Endodermal cell (in vitro differentiated cells): ENCODE measurements around the gene PPFIA2. TPM values are rescaled to one million over a fixed set of nuclear protein-coding genes. Genes with fewer than 3 reads are reported as not detected.
A peak's percentile ranks its signal among the peaks of the same experiment; 100 is the strongest.

Experiments
- DNase-seq: peaks from one replicate; pipeline ENCODE4 v3.0.0-alpha.2; 2017
- H3K27ac ChIP-seq: 2 replicates; pipeline ENCODE4 v1.5.1; 2013; ENCODE audit warnings: mild to moderate bottlenecking, low read depth, low read length, moderate library complexity
- H3K27me3 ChIP-seq: 2 replicates; pipeline ENCODE4 v1.6.1; 2013; ENCODE audit warnings: mild to moderate bottlenecking, low read length, moderate library complexity; ENCODE audit not compliant: insufficient read depth, control insufficient read depth, poor library complexity, severe bottlenecking
- H3K36me3 ChIP-seq: 2 replicates; pipeline ENCODE4 v1.7.0; 2013; ENCODE audit warnings: mild to moderate bottlenecking, low read length, moderate library complexity; ENCODE audit not compliant: control insufficient read depth, insufficient read depth
- H3K4me1 ChIP-seq: one replicate; pipeline ENCODE4 v1.7.0; 2013; ENCODE audit warnings: low read length; ENCODE audit not compliant: control insufficient read depth, insufficient read depth
- H3K4me3 ChIP-seq: 2 replicates; pipeline ENCODE4 v1.5.1; 2013; ENCODE audit warnings: mild to moderate bottlenecking, low read length, moderate library complexity
- H3K9ac ChIP-seq: 2 replicates; pipeline ENCODE4 v1.6.1; 2013; ENCODE audit warnings: mild to moderate bottlenecking, low read length, moderate library complexity; ENCODE audit not compliant: poor library complexity, severe bottlenecking; ENCODE audit errors: extremely low read depth
- H3K9me3 ChIP-seq: 2 replicates; pipeline ENCODE4 v1.6.1; 2013; ENCODE audit warnings: mild to moderate bottlenecking, low read length, moderate library complexity; ENCODE audit not compliant: control insufficient read depth
- H3K27ac Mint-ChIP-seq: 2 replicates; pipeline ENCODE4 v1.8.0; 2020; ENCODE audit warnings: mixed read lengths
- H3K27me3 Mint-ChIP-seq: 2 replicates; pipeline ENCODE4 v1.8.0; 2021; ENCODE audit warnings: mild to moderate bottlenecking, mixed read lengths; ENCODE audit not compliant: insufficient read depth
- H3K36me3 Mint-ChIP-seq: 2 replicates; pipeline ENCODE4 v1.8.0; 2020; ENCODE audit warnings: low read depth, mixed read lengths
- H3K4me1 Mint-ChIP-seq: 2 replicates; pipeline ENCODE4 v1.8.0; 2020; ENCODE audit warnings: mixed read lengths
- H3K4me3 Mint-ChIP-seq: 2 replicates; pipeline ENCODE4 v1.8.0; 2020; ENCODE audit warnings: mild to moderate bottlenecking, moderate library complexity, mixed read lengths
- H3K9me3 Mint-ChIP-seq: 2 replicates; pipeline ENCODE4 v1.8.0; 2020; ENCODE audit warnings: mild to moderate bottlenecking, mixed read lengths
- WGBS, 2 experiments: methylation state at CpG; one replicate each; pipeline versions ENCODE4 v1.1.5 to v1.1.7; 2013; ENCODE audit warnings: missing lambda C conversion rate in 2 of 2, mixed read lengths in 1 of 2; ENCODE audit not compliant: insufficient coverage in 1 of 2, insufficient read length in 1 of 2; 5-methylcytosine and 5-hydroxymethylcytosine counted together
- total RNA-seq, 2 donors: library from RNA; stranded (reverse); fragmentation: NEBNext Ultra II Directional in 1 of 2; extraction: Animal tissue kit (Norgen Biotek cat#: 25700) in 1 of 2; gene quantifications; 2 replicates in 1 of 2; 3 replicates in 1 of 2; pipeline ENCODE4 v1.2.1, GENCODE V29; 2021
- TF ChIP-seq, protein P1 (sequence below): fragments of 200-600 bp; sonication (generic); conservative IDR thresholded peaks from 2 replicates; pipeline ENCODE4 v1.5.0; 2021; ENCODE audit warnings: antibody characterized with exemption, mild to moderate bottlenecking

PPFIA2 gene
- total RNA-seq, 2 donors from 2014 or later, result 1.2 TPM; not detected in 1

DNA sequence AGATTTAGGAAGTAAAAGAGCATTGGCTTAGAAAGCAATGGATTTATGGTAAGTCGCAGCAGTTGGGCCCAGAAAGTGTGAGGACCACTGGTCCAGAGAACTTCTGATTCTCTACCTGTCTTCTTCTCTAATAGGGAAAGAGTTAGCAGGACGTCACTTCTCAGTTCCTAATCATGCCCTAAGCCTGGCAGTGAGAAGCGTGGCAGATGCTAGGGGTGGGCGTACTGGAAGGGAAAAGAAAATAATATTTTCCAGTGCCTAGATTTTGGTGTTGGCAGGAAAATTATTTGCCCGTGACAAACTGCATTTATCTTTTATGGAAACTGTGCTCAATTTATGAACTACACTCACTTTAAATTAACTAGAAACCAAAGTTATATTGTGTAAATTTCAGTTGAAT is 212.3 kb downstream of the PPFIA2 start:
- no peak overlapping the region for H3K27ac ChIP-seq
- no peaks in the 10 kb centered on the region for H3K27me3 ChIP-seq
- no peaks in the 10 kb centered on the region for H3K4me1 ChIP-seq
- TF ChIP-seq, protein P1, sequence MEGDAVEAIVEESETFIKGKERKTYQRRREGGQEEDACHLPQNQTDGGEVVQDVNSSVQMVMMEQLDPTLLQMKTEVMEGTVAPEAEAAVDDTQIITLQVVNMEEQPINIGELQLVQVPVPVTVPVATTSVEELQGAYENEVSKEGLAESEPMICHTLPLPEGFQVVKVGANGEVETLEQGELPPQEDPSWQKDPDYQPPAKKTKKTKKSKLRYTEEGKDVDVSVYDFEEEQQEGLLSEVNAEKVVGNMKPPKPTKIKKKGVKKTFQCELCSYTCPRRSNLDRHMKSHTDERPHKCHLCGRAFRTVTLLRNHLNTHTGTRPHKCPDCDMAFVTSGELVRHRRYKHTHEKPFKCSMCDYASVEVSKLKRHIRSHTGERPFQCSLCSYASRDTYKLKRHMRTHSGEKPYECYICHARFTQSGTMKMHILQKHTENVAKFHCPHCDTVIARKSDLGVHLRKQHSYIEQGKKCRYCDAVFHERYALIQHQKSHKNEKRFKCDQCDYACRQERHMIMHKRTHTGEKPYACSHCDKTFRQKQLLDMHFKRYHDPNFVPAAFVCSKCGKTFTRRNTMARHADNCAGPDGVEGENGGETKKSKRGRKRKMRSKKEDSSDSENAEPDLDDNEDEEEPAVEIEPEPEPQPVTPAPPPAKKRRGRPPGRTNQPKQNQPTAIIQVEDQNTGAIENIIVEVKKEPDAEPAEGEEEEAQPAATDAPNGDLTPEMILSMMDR, result no peak
- H3K4me3 ChIP-seq, result no peak overlapping the region
- Mint-ChIP-seq H3K4me3 (no peak overlapping the region), H3K9me3 (no peaks in the 10 kb centered on the region), H3K36me3 (no peaks in the 10 kb centered on the region), H3K4me1 (no peaks in the 10 kb centered on the region), H3K27me3 (no peaks in the 10 kb centered on the region), H3K27ac (no peak overlapping the region)
- 80% methylated on average over 5 of the region's 5 CpGs; no CpG with 5 or more reads in 1 of the 2 experiments for WGBS, 2 experiments
- no peaks in the 10 kb centered on the region for H3K9me3 ChIP-seq
- no peak overlapping the region for H3K9ac ChIP-seq
- DNase-seq, result no peak
- no peaks in the 10 kb centered on the region for H3K36me3 ChIP-seq

DNA sequence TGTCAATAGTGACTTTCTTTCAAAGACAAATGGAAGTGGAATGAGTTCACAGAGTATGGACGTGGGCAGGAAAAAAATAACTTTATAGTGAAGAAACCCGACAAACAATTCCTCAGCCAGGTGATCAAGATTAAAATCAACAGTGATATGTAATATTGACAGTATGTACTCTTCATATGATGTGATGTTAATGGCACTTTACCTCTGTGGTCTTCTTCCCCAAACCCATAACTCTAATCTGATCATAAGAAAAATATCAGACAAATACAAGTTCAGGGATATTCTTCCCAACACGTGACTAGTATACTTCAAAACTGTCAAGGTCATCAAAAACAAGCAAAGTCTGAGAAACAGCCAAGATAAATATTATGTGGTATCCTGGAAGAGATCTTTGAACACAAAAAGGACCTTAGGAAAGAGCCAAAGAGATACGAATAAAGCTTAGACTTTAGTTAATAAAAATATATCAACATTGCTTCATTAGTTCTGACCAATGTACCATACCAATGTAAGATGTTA is 215.5 kb downstream of the PPFIA2 start:
- Histone ChIP-seq H3K27ac (no peak overlapping the region), H3K4me3 (no peak overlapping the region), H3K9me3 (no peaks in the 10 kb centered on the region), H3K27me3 (no peaks in the 10 kb centered on the region), H3K4me1 (no peaks in the 10 kb centered on the region), H3K9ac (no peak overlapping the region), H3K36me3 (no peaks in the 10 kb centered on the region)
- Mint-ChIP-seq H3K9me3 (no peaks in the 10 kb centered on the region), H3K36me3 (no peaks in the 10 kb centered on the region), H3K27me3 (no peaks in the 10 kb centered on the region), H3K4me3 (no peak overlapping the region), H3K27ac (no peak overlapping the region), H3K4me1 (no peaks in the 10 kb centered on the region)
- 87% methylated on average over 3 of the region's 4 CpGs; no CpG with 5 or more reads in 1 of the 2 experiments for WGBS, 2 experiments
- TF ChIP-seq, protein P1, result no peak
- DNase-seq, result no peak

DNA sequence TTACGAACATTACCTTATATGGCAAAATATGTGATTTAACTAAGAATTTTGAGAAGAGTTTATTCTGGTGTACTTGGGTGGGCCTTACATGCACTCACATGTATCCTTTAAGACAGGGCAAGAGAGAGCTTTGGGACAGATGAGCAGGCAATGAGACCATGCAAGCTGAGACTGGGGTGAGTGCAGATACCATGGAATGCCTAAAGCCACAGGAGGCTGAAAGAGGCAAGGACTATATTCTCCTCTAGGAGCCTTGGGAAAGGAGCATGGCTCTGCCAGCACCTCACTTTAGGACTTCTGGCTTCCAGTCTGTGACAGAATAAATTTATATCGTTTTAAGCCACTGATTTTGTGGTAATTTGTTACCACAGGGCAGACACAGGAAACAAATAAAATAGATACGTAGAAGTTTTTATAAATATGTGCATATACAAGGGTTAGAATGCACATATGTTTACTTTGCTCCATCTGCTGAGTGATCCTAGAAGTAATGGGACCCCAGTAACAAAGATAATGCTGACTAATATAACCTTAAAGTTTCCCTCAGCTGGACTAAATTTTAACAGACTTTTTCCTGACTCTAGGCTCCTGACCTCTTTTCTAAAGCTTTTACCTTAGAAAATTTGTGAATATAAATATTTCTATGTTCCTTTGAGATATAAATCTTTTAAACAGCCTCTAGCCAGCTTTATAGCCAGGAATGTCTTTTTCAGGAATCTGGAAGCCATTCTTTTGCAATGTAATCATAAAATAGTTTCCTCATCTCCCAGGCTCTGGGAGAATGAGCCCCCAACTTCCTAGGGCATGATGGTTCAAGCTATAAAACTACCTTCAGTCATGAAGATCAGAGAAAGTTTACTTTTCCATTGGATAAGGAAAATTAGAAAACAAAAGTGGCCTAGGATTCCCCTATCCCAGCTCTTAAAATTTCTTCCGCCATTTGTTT is 216.8 kb downstream of the PPFIA2 start:
- DNase-seq, result peak; percentile 69
- Mint-ChIP-seq H3K27ac (no peak overlapping the region), H3K36me3 (no peaks in the 10 kb centered on the region), H3K27me3 (no peaks in the 10 kb centered on the region), H3K4me3 (no peak overlapping the region), H3K4me1 (no peaks in the 10 kb centered on the region), H3K9me3 (no peaks in the 10 kb centered on the region)
- WGBS, 2 experiments, result 92 to 97% methylated on average over 3 to 4 of the region's 4 CpGs
- no peak overlapping the region for H3K4me3 ChIP-seq
- no peak overlapping the region for H3K27ac ChIP-seq
- H3K9ac ChIP-seq, result no peak overlapping the region
- TF ChIP-seq, protein P1, result no peak
- no peaks in the 10 kb centered on the region for H3K36me3 ChIP-seq
- no peaks in the 10 kb centered on the region for H3K9me3 ChIP-seq
- H3K27me3 ChIP-seq, result no peaks in the 10 kb centered on the region
- H3K4me1 ChIP-seq, result no peaks in the 10 kb centered on the region
